GM23248 (cell line): ENCODE results near the gene RAD51B.

Source experiments
- EZH2 ChIP-seq: fragments of 200-600 bp; sonication (generic); IDR thresholded peaks from 2 replicates; pipeline ENCODE4 v1.6.1; 2018; ENCODE audit warnings: antibody characterized with exemption, mild to moderate bottlenecking; ENCODE audit not compliant: insufficient read depth, poor library complexity, severe bottlenecking
- EZH2phosphoT487 ChIP-seq: fragments of 200-600 bp; sonication (generic); IDR thresholded peaks from 2 replicates; pipeline ENCODE4 v1.6.1; 2018; ENCODE audit warnings: antibody characterized with exemption, moderate library complexity, mild to moderate bottlenecking, low read depth; ENCODE audit not compliant: insufficient read depth

- TF ChIP-seq EZH2 (no peak), EZH2phosphoT487 (no peak)
These were observed 481.0 kb downstream of the RAD51B start for GRCh38 chr14:68300608-68301007.
